ENCODE results near the gene CHPT1.
A peak's percentile ranks its signal among the peaks of the same experiment; 100 is the strongest.
"Not testable (repeated sequence)": the region's sequence is repeated elsewhere in the genome, so short reads cannot be mapped to it uniquely, and the experiment has no call there.

The CHPT1 gene

GRCh38 chr12:101697197-101697929 lies at the start of gene CHPT1:
Gene CHPT1, plus strand, starts transcription at chr12:101697640. Its CDS starts 222 bp downstream, at chr12:101697862.
- peak; percentile 13 to 49 for DNase-seq (ENCODE audit: low read depth in 1 of 2, low spot score in 1 of 2)

GRCh38 chr12:101647711-101648110 lies 49.7 kb upstream of the CHPT1 start:
- DNase-seq (ENCODE audit: low read depth in 1 of 2, low spot score in 1 of 2), result no peak

GRCh38 chr12:101648195-101648594 lies 49.2 kb upstream of the CHPT1 start:
- no peak for DNase-seq (ENCODE audit: low read depth in 1 of 2, low spot score in 1 of 2)

GRCh38 chr12:101650346-101651117 lies 46.9 kb upstream of the CHPT1 start:
- DNase-seq (ENCODE audit: low read depth in 1 of 2, low spot score in 1 of 2), result no peak

- no peak for DNase-seq (ENCODE audit: low read depth in 1 of 2, low spot score in 1 of 2)
Observed at GRCh38 chr12:101653030-101653429, 44.4 kb upstream of the CHPT1 start.

- no peak for DNase-seq (ENCODE audit: low read depth in 1 of 2, low spot score in 1 of 2)
Observed at GRCh38 chr12:101653503-101653902, 43.9 kb upstream of the CHPT1 start.

GRCh38 chr12:101654442-101654841 lies 43.0 kb upstream of the CHPT1 start:
- no peak for DNase-seq (ENCODE audit: low read depth in 1 of 2, low spot score in 1 of 2)

GRCh38 chr12:101655393-101655792 lies 42.0 kb upstream of the CHPT1 start:
- no peak for DNase-seq (ENCODE audit: low read depth in 1 of 2, low spot score in 1 of 2)

- not testable (repeated sequence) for DNase-seq (ENCODE audit: low read depth in 1 of 2, low spot score in 1 of 2)
Observed at GRCh38 chr12:101660662-101661061, 36.8 kb upstream of the CHPT1 start.

- no peak for DNase-seq (ENCODE audit: low read depth in 1 of 2, low spot score in 1 of 2)
Observed at GRCh38 chr12:101663298-101663697, 34.1 kb upstream of the CHPT1 start.

- no peak for DNase-seq (ENCODE audit: low read depth in 1 of 2, low spot score in 1 of 2)
Observed at GRCh38 chr12:101664992-101665391, 32.4 kb upstream of the CHPT1 start.

- no peak for DNase-seq (ENCODE audit: low read depth in 1 of 2, low spot score in 1 of 2)
Observed at GRCh38 chr12:101666052-101666728, 31.2 kb upstream of the CHPT1 start.

GRCh38 chr12:101667591-101667990 lies 29.8 kb upstream of the CHPT1 start:
- DNase-seq (ENCODE audit: low read depth in 1 of 2, low spot score in 1 of 2), result no peak

- no peak for DNase-seq (ENCODE audit: low read depth in 1 of 2, low spot score in 1 of 2)
Observed at GRCh38 chr12:101670007-101670671, 27.3 kb upstream of the CHPT1 start.

GRCh38 chr12:101671157-101671791 lies 26.2 kb upstream of the CHPT1 start:
- DNase-seq (ENCODE audit: low read depth in 1 of 2, low spot score in 1 of 2), result no peak

- no peak for DNase-seq (ENCODE audit: low read depth in 1 of 2, low spot score in 1 of 2)
Observed at GRCh38 chr12:101671833-101672232, 25.6 kb upstream of the CHPT1 start.

GRCh38 chr12:101675555-101675954 lies 21.9 kb upstream of the CHPT1 start:
- DNase-seq (ENCODE audit: low read depth in 1 of 2, low spot score in 1 of 2), result no peak

- DNase-seq (ENCODE audit: low read depth in 1 of 2, low spot score in 1 of 2), result not testable (repeated sequence)
Observed at GRCh38 chr12:101676497-101676896, 20.9 kb upstream of the CHPT1 start.

- DNase-seq (ENCODE audit: low read depth in 1 of 2, low spot score in 1 of 2), result no peak
Observed at GRCh38 chr12:101678081-101678480, 19.4 kb upstream of the CHPT1 start.

- no peak for DNase-seq (ENCODE audit: low read depth in 1 of 2, low spot score in 1 of 2)
Observed at GRCh38 chr12:101680240-101680639, 17.2 kb upstream of the CHPT1 start.

GRCh38 chr12:101680647-101681046 lies 16.8 kb upstream of the CHPT1 start:
- DNase-seq (ENCODE audit: low read depth in 1 of 2, low spot score in 1 of 2), result no peak
